ENCODE results near the gene AKAP12.

The AKAP12 gene

DNA sequence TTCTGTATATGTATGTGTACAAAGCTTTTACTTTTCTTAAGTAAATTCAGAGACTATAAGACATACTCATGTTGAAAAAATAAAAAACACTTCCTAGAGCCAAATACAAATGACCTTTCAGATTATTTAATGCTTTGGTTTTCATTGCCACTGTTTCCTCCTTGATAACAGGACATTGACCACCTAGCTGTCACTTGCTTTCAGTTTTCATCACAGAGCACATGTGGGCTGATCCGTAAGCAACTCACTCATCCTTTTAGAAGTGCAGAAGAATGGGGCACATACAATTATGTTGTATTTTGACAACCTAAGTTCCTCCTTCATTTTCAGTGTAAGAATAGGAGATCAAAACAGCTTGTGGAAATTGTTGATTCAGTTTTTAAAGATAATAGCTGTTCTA, 145.4 kb downstream of the AKAP12 start:
- no peak for DNase-seq

- no peak for DNase-seq
These were observed 147.6 kb downstream of the AKAP12 start for GRCh38 chr6:151387175-151387970.

DNA sequence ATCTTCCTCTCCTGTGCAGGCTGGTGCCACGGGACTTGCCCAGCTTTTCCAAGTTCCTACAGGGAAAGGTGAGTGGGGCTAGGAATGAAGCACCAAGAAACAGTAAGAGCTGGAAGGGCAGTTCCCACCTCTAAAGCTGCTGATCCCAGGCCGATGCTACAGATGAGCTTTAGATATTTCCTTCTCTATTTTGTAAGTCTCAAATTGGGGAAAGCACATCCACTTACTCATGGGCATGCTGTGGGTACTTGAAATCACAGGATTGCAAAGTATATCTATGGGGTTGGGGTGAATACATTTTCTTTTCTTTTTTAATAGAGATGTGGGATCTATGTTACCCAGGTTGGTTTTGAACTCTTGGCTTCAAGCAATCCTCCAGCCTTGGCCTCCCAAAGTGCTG, 148.5 kb downstream of the AKAP12 start:
- no peak for DNase-seq

DNA sequence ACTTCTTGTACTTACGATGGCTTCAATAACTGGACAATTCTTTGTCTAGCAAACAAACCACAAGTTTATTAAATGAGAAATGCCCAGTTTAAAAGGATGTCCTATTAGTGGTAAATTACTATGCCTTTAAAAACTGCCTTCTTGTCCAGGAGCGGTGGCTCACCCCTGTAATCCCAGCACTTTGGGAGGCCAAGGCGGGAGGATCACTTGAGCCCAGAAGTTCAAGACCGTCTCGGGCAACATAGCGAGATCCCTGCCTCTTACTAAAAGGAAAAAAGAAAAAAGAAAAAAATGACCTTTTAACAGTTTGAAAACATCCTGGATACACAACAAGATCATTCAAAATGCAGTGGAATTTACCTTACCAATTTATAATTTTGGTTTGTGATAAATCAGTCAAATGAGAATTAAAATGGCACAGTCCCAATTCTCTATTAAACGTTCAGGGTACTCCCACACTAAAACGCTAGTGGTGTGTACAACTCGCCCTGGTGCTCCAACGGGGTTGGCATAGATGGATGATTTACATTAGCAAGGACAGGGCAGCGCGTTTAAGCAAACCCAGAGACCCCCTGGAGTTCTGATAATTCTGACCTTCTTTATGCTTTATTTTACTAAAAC, 149.3 kb downstream of the AKAP12 start:
- DNase-seq, result no peak

GRCh38 chr6:151389618-151390275, 150.0 kb downstream of the AKAP12 start:
- no peak for DNase-seq

- DNase-seq, result peak; percentile 99
These were observed 150.6 kb downstream of the AKAP12 start for GRCh38 chr6:151390276-151390850.

GRCh38 chr6:151390851-151391470, 151.2 kb downstream of the AKAP12 start:
- peak; percentile 84 for DNase-seq

DNA sequence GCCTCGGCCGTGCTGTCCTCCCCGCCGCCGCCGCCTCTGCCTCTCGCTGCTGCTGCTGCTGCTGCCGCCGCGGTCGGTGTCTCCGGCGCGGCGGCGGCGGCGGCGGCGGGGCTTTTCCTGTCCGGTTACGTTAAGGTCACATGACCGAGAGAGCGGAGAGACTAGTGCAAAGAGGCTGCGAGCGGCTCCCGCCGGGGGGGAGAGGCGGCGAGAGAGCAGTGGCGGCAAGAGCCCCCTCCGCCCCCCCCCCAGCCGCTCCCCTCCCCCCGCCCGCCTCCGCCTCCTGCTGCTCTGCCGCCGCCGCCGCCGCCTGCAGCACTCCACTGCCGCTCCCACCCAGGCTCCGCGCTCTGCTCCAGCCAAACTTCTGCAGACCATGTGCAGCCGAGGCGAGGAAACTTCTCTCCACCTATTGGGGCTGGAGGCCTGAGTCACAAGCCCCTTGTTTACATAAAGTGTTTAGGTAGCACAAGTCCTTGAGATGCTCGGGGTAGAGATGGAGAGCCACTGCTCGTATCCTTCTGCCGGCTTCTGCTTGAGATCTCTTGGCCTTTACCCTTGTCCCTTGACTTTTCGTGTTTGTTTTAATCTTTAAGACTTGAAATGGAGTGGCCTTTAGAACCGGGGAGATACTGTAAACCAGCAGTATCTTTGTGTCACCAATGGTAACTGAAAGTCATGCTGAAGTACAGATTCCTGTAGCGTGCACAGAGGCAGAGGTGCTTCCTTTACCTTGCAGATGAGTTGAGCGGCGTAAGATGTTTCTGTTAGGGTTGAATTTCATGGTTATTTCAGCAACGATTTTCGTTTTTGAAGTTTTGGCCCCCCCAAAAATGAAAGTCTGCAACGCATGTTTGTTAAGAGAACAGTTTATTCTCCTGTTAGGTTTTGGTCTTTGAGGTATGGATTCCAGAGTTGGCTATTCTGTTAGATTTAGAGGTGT, 152.0 kb downstream of the AKAP12 start, which contains the start of gene ZBTB2:
Gene ZBTB2 (minus strand): TSS at position 89 of the 943 bp plus-strand sequence. CDS start 17,922 bp downstream, outside the sequence.
- peak; percentile 72 for DNase-seq

- DNase-seq, result no peak
These were observed 152.7 kb downstream of the AKAP12 start for GRCh38 chr6:151392427-151392826.

GRCh38 chr6:151393410-151393809, 153.6 kb downstream of the AKAP12 start:
- DNase-seq, result no peak

DNA sequence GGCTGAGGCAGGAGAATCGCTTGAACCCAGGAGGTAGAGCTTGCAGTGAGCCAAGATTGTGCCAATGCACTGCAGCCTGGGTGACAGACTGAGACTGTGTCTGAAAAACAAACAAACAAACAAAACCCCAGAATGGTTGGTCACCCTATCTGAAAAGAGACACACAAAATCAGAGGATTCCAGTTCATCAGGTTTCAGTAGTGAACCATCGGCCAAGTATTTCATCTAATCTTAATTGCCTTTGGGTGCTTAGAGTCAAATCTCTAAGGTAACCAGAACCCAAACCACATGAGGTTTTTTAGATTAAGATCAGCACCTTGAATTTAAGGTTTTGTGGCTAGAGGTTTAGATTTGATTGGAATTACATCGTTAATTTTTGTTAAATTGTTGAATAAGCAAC, 159.9 kb downstream of the AKAP12 start:
- peak; percentile 25 for DNase-seq

DNA sequence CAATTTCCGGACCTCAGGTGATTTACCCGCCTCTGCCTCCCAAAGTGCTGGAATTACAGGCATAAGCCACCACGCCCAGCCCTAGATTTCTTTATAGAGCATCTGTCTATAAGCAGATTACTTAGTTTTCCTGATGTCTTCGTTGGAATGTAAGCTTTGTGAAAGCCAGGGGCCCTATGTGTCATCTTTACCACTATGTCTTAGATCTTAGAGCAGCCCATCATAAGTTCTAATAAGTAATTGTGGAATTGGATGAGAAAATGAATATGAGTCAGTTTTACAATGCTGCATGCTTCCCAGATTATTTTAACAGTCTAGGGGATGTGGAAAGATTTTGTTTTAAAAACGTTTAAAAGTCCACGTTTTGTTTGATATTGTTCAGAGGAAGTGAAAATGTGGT, 160.7 kb downstream of the AKAP12 start:
- no peak for DNase-seq

DNA sequence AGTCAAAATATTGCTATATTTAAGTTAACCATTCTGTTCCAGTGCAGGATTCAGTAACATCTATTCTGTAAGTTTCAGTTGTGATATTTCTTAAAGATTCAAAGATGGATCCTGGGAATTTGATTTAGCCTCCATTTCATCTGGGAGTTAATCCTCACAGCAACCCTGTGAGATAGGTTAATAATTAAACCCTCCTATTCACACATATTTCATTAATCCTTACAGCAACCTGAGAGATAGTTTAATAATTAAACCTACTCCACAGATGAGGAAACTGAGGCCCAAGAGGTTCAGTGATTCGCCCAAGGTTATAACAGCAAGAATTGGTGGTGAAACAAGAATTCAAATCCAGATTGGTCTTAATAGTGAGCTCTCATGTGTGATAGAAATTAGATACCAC, 162.5 kb downstream of the AKAP12 start:
- no peak for DNase-seq

DNA sequence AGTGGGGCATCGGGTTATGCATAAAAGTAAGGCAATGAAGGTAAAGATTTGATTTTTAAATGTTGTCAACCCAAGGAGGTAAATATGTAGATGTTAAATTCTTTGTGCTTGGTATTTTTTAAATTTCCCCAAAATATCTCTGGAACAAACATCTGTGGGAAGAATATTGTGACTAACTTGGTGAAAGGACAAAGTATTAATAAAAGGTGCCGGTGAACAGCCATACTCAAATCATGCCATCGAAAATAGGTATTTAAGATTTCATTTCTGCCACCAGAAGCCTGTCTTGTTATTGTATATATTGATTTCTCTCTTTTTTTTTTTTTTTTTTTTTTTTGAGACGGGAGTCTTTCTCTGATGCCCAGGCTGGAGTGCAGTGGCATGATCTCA, 164.1 kb downstream of the AKAP12 start:
- no peak for DNase-seq

Measured in CD4-positive, alpha-beta T cell treated with Interleukin-4 for 4 hours (primary cell).